GM18867 (cell line): ENCODE results near the gene ZNF324B.
A peak's percentile ranks its signal among the peaks of the same experiment; 100 is the strongest.
"Not testable (repeated sequence)": the region's sequence is repeated elsewhere in the genome, so short reads cannot be mapped to it uniquely, and the experiment has no call there.

Experiments used
- ATAC-seq: cut with Tn5 transposase; IDR thresholded peaks from one replicate; pipeline ENCODE4 v1.9.1; 2021; ENCODE audit warnings: mild to moderate bottlenecking, moderate library complexity; ENCODE audit not compliant: unreplicated experiment

ZNF324B gene

DNA sequence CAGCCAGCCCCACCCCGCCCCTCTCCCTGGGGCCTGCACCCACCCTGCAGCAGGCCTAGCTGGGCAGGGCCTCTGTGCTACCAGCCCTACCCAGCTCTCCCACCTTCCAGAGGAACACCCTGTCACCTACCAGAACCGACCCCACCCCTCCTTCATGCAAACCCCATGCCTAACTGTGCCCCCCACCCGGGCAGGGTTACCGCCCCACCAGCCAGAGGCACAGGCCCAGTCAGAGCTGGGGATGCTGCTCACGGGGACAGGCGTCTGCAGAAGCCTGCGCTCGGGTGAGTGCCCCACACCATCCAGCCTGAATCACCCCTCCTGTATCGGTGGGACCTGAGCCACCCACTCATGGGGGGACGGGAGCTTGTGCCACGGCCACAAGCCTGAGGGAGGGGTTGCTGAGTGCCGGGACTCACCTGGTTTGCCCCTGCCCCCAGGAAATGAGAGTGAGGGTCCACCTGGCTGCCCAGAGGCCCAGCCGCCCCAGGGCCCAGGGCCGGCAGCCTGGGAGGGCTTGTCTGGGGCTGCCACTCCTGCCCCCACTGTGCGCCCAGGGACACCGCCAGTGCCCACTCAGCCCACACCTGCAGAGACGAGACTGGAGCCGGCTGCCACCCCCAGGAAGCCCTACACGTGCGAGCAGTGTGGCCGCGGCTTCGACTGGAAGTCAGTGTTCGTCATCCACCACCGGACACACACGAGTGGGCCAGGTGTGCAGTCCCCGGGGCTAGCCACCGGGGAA is 28.5 kb downstream of the ZNF324B start:
- ATAC-seq: no peak

DNA sequence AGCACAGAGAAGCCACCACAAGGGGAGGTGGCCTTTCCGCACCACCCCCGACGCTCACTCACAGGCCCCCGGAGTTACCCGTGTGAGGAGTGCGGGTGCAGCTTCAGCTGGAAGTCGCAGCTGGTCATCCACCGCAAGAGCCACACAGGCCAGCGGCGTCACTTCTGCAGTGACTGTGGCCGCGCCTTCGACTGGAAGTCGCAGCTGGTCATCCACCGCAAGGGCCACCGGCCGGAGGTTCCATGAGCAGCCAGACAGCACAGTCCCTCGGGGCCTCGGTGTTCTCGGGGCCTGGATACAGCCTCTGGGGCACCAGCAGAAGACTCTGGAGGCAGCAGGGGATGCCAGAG is 29.0 kb downstream of the ZNF324B start:
- no peak for ATAC-seq

DNA sequence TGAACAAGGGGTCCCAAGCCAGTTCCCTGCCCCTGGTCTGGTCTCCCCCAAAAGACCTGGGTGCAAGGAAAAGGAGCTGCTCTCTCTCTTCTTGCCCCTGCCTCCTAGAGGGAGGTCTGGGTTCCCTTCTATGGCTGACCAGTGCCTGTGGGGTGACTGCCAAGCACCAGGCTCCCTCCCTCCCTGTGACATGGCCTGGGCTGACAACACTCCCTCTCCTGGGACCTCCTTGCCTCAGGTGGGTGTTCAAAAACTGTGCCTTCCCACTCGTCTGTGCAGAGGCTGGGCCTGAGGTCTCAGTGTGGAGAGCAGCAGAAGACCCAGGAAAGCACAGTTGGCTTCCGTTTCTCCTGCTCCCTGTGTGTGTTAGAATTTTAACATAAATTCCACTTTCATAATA is 29.4 kb downstream of the ZNF324B start:
- ATAC-seq: no peak

DNA sequence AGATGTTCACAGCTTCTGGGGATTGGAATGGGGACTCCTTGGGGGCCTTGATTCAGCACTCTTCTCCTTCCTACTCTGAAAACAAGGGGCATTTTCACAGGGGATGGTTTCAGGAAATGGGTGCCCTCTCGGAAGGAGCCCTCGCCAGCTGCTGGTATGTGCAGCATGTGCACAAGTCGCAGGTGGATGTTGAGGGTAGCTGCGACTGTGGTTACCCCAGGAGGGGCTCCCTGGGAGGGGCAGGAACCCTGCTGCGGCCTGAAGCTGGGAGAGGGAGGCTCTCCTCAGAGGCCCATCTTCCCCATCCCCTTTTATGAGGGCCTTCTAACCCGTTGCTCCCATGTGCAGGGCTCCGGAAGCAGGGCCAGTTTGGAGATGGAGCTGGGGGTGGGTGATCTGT is 30.9 kb downstream of the ZNF324B start:
- no peak for ATAC-seq

DNA sequence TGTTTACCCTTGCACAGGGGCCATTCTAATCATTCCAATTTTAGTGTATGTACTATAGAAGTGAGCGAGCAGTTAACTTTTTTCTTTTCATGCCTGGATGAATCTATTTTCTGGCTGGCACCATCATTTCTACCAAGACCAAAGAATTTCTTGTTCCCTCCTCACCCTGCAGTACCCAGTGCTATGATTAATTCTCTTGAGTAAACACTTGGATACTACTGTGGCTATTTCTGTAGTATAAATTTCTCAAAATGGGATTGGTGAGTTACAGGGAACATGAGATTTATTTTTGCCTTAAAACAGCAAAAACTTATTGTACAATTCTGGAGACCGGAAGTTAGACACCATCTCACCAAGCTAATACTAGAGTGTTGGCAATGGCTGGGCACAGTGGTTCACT is 32.4 kb downstream of the ZNF324B start:
- ATAC-seq: no peak

DNA sequence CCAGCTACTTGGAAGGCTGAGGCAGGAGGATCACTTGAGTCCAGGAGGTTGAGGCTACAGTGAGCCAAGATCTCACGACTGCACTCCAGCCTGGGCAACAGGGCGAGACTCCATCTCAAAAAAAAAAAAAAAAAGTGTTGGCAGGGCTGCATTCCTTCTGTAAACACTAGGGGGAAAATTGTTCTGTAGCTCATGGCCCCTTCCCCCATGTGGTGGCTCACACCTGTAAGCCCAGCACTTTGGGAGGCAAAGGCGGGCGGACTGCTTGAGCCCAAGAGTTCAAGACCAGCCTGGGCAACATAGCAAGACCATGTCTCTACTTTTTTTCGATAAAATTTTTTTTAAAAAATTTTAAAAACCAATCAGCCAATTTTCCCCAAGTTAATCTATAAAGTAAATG is 32.9 kb downstream of the ZNF324B start:
- not testable (repeated sequence) for ATAC-seq

DNA sequence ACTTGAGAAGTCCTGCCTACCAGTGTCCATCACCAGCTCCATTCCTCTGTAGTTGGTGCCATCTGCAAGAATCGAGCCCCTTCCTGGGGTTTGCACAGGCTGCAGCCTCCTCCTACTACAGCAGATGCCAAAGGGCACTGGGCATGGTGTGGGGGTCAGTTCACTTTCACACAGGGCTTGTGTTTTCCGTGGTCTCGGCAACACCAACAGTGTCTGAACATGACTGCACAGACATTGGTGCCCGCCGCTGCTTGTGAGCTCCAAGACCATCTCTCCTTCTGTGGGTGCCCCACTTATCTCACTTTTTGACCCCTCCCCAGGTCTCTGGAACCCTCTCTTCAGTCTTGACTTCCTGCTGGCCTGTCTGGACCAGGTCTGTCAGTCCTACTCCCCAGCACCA is 40.0 kb downstream of the ZNF324B start:
- ATAC-seq: no peak

DNA sequence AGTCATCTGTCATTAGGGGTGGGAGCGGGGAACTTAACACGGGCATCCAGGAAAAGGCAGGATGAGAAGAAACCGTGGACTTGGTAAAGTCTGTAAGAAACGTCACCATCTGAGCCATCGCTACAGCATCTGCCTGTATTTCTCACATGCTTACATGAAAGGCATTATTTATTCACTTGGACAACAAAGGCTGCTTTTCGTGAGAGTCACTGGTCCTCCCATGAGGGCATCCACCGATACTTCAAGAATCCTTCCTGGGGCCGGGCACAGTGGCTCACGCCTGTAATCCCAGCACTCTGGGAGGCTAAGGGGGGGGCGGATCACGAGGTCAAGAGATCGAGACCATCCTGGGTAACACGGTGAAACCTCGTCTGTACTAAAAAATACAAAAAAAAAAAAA is 40.8 kb downstream of the ZNF324B start:
- ATAC-seq: no peak

DNA sequence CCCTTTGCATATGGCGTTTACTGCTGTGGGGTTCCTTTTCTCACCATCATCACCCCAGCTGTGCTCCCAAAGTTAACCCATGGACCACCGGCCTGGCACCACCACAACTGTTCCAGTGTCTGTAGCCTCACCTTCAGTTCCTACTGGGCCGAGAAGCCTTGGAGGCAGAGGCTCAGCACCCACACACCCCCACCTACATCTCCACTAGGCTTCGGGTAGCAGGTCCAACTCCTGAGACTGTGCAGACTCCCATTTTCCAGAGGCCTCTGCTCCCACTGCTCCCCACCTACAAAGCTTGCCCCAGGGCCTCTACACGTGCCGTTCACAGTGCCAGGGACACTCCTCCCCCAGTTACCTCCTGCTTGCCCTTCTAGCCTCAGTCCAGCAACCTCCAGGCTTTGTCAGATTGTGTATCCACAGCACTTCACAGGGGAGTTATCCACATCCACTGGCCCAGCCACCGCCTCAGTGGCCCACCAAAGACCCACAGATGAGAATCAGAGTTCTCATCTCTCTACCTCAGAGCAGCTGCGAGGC is 46.3 kb downstream of the ZNF324B start:
- no peak for ATAC-seq

DNA sequence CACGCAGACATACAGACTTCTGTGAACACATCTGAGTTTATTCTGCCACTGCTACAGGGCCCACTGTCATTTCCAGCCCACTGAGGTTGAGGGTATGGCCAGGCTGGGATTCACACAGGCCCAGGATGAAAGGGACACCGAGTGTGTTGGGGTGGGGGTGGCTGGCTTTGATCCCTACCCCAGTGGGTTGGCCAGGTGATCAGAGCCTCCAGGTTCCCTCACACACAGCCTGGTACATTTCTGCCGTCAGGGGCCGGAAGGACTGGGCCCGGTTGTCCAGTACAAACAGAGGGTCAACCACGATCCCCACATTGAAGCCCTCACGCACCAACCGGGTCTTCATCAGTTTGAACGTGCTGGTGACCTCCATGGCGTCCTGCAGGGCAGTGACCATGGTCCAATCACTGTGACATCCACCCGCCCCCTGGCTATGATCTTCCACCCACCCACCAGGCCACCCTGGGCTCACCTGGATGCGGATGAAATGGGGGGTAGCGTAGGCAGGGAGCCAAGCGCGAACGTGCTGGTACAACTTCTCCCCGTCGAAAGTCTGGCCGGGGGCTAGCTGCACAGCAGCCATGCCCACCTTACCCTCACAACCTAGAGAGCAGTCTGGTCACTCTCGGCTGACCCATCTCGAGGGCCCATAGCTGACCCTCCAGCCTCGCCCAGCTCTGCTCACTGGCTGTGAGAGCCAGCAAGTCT is 47.0 kb downstream of the ZNF324B start:
- ATAC-seq: no peak

DNA sequence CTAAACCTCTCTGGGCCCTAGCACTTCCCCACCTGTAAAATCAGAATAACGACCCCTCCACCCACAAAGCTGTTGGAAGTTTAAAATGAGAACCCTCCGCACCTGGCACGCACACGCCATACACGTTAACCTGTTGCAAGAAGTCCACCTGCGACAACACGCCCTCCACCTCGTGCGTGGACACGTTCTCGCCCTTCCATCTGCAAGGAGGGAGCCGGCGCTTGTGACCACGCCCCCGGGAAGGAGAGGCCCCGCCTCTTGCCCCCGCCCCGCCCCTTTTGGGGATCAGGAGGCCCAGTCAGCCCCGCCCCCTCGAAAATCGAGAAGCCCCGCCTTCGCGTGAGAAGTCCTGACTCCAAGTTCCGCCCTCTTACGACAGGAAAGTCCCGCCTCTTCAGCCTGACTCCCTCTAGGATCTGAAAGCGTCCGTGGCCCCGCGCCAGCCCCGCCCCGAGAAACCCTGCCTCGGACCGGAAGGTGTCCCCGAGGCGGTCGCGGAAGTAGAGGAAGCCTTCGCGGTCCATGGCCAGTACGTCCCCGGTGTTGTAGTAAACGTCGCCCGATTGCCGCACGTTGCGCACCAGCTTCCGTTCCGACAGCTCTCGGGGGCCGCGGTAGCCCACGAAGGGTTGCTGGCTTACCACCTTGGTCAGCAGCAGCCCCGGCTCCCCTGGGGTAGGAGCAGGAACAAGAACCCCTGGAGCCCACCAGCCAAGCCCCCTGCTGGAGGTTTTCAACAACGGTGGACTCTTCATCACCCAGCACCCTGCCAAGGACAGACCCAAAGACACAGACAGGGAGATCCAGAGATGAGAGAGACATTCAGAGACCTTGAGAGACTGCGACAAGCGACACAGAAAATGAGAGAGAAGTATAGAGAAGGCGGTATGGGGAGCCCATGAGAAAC is 47.9 kb downstream of the ZNF324B start:
- peak; percentile 90 for ATAC-seq

DNA sequence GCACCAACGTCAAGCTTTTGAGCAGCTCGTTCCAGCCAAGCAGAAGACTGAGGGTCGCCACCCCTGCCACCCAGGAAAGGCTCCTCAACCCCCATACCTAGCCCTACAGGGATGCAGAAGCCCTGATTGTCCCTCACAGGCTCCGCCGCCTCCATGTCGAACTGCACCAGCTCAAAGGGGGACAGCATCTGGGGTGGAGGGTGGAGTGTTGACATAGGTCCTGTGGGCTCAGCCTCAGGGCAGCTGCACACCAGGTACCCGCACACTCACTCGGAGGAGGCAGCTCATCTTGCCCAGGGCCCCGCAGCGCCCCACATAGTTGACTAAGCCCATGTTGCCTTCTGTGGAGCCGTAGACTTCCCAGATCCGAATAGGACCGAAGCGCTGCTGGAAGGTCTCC is 48.8 kb downstream of the ZNF324B start:
- ATAC-seq: no peak
